GM12891 (cell line): ENCODE results near the gene POLR1A.

Source experiments
- POLR2A ChIP-seq: IDR thresholded peaks from 2 replicates; pipeline ENCODE4 v1.6.1; 2011; ENCODE audit warnings: low read depth, low read length, control low read depth
- POLR2AphosphoS5 ChIP-seq: IDR thresholded peaks from 2 replicates; pipeline ENCODE4 v1.6.1; 2011; ENCODE audit warnings: low read depth, low read length, control low read depth
- TAF1 ChIP-seq: IDR thresholded peaks from 2 replicates; pipeline ENCODE4 v1.6.1; 2011; ENCODE audit warnings: low read depth, low read length, control low read depth

DNA sequence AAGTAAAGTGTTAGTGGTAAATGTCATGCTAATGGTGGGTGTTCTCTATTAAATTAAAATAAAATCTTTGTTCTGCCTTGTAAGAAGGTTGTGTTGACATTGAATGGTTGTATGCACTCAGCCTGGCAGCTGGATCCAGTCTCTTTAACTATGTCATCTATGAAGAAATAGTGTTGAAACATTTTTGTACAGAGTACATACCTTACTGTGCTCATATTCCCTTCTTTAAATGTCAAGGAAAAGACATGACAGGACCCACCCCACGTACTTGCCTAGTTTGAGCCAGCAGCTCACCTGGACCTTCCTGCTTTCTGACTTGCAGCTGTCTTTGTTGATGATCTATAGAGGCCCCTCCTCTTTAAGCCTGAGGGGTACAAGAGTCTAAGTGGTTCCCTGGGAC, 131.3 kb downstream of the POLR1A start:
- no peak for TF ChIP-seq POLR2A
- TF ChIP-seq POLR2AphosphoS5, result no peak
- TF ChIP-seq TAF1, result no peak
